SK-N-SH (cell line): Measurements from ENCODE around the gene MTREX. TPM values are rescaled to one million over a fixed set of nuclear protein-coding genes. Genes with fewer than 3 reads are reported as not detected.
A peak's percentile ranks its signal among the peaks of the same experiment; 100 is the strongest.

Experiments used
- CTCF ChIA-PET: fragments of 300-600, 350-600 bp; formaldehyde crosslinking; extraction: SDS; loops from one replicate; lab custom pipeline; 2021; lab: Yijun Ruan, JAX
- POLR2A ChIA-PET: fragments of 350-600 bp; sonication (Branson Sonifier 250); formaldehyde crosslinking; extraction: SDS; loops from one replicate; lab custom pipeline; 2020; ENCODE audit warnings: antibody characterized with exemption, inconsistent platforms; lab: Yijun Ruan, JAX
- DNase-seq: peaks from one replicate; pipeline ENCODE4 v3.0.0; 2012
- H2AFZ ChIP-seq: fragments of 200-600 bp; sonication (generic); 2 replicates; pipeline ENCODE4 v1.8.1; 2016; ENCODE audit warnings: antibody characterized with exemption, mild to moderate bottlenecking, low read depth
- H3F3A ChIP-seq: fragments of 200-600 bp; sonication (generic); replicated peaks from 2 replicates; pipeline ENCODE3; 2016; ENCODE audit warnings: antibody characterized with exemption, mild to moderate bottlenecking; ENCODE audit not compliant: insufficient read depth
- H3K27ac ChIP-seq, 2 experiments: fragments of 200-500 bp in 1 of 2; fragments of 200-600 bp in 1 of 2; sonication (Bioruptor generic) in 1 of 2; sonication (generic), shearing (Covaris generic) in 1 of 2; 2 replicates each; pipeline versions ENCODE4 v1.5.1 to v1.6.1; 2014 to 2016; ENCODE audit warnings: low read depth in 2 of 2, inconsistent platforms in 1 of 2, low read length in 1 of 2, mild to moderate bottlenecking in 1 of 2, mixed read lengths in 1 of 2
- H3K27me3 ChIP-seq: fragments of 200-600 bp; sonication (generic), shearing (Covaris generic); 2 replicates; pipeline ENCODE4 v1.6.1; 2016; ENCODE audit warnings: mixed run types; ENCODE audit not compliant: insufficient read depth
- H3K36me3 ChIP-seq, 2 experiments: fragments of 200-500 bp in 1 of 2; fragments of 200-600 bp in 1 of 2; sonication (Bioruptor generic) in 1 of 2; sonication (generic) in 1 of 2; replicated peaks in 1 of 2; 2 replicates each; pipeline versions ENCODE3 to v1.5.1; 2014 to 2016; ENCODE audit warnings: low read length in 1 of 2, mild to moderate bottlenecking in 1 of 2; ENCODE audit not compliant: insufficient read depth in 2 of 2, control insufficient read depth in 1 of 2
- H3K4me1 ChIP-seq, 2 experiments: fragments of 200-500 bp in 1 of 2; fragments of 200-600 bp in 1 of 2; sonication (Bioruptor generic) in 1 of 2; sonication (generic), shearing (Covaris generic) in 1 of 2; 2 replicates each; pipeline versions ENCODE4 v1.5.1 to v1.6.1; 2014 to 2016; ENCODE audit warnings: low read depth in 1 of 2, low read length in 1 of 2, mixed run types in 1 of 2; ENCODE audit not compliant: insufficient read depth in 2 of 2, control insufficient read depth in 1 of 2
- H3K4me2 ChIP-seq: fragments of 200-600 bp; sonication (generic), shearing (Covaris generic); 2 replicates; pipeline ENCODE4 v1.6.1; 2017; ENCODE audit warnings: mixed run types
- H3K4me3 ChIP-seq, 2 experiments: fragments of 200-500 bp in 1 of 2; fragments of 200-600 bp in 1 of 2; sonication (Bioruptor generic) in 1 of 2; sonication (generic), shearing (Covaris generic) in 1 of 2; 2 replicates each; pipeline versions ENCODE4 v1.5.1 to v1.8.1; 2014 to 2016; ENCODE audit warnings: low read depth in 2 of 2, inconsistent platforms in 1 of 2, low read length in 1 of 2, mild to moderate bottlenecking in 1 of 2, mixed read lengths in 1 of 2, moderate library complexity in 1 of 2
- H3K79me2 ChIP-seq: fragments of 200-600 bp; sonication (generic); 2 replicates; pipeline ENCODE4 v1.8.1; 2017; ENCODE audit warnings: mild to moderate bottlenecking; ENCODE audit not compliant: insufficient read depth
- H3K9ac ChIP-seq: fragments of 200-600 bp; sonication (generic); 2 replicates; pipeline ENCODE4 v1.6.1; 2017; ENCODE audit warnings: mixed run types
- H3K9me2 ChIP-seq: fragments of 200-600 bp; sonication (generic); 2 replicates; pipeline ENCODE4 v1.6.1; 2017; ENCODE audit warnings: mixed run types
- H3K9me3 ChIP-seq: fragments of 200-600 bp; sonication (generic); 2 replicates; pipeline ENCODE4 v1.6.1; 2017; ENCODE audit warnings: mixed run types, mild to moderate bottlenecking, moderate library complexity
- H4K20me1 ChIP-seq: fragments of 200-600 bp; sonication (generic); 2 replicates; pipeline ENCODE4 v1.6.1; 2017; ENCODE audit warnings: mild to moderate bottlenecking, mixed run types; ENCODE audit not compliant: insufficient read depth
- EP300 ChIP-seq, 2 experiments: IDR thresholded peaks; 2 replicates each; pipeline versions ENCODE4 v1.4.0 to v1.6.1; 2012; ENCODE audit warnings: borderline replicate concordance in 1 of 2, low read depth in 1 of 2, low read length in 1 of 2
- FOSL2 ChIP-seq: IDR thresholded peaks from 2 replicates; pipeline ENCODE4 v1.4.0; 2012; ENCODE audit warnings: low read depth, mild to moderate bottlenecking, moderate library complexity, borderline replicate concordance
- FOXM1 ChIP-seq: IDR thresholded peaks from 2 replicates; pipeline ENCODE4 v1.4.0; 2012; ENCODE audit warnings: low read depth, mild to moderate bottlenecking
- MEF2A ChIP-seq: IDR thresholded peaks from 2 replicates; pipeline ENCODE4 v1.4.0; 2012; ENCODE audit warnings: low read depth, borderline replicate concordance
- RFX5 ChIP-seq: IDR thresholded peaks from 2 replicates; pipeline ENCODE4 v1.6.1; 2012; ENCODE audit warnings: mild to moderate bottlenecking, improper control_type of control experiment, low read length
- YY1 ChIP-seq: IDR thresholded peaks from 2 replicates; pipeline ENCODE4 v1.4.0; 2012; ENCODE audit warnings: low read depth, mild to moderate bottlenecking
- WGBS: methylation state at CpG from one replicate; pipeline ENCODE4 v1.1.6; 2017; ENCODE audit warnings: low lambda C conversion rate; 5-methylcytosine and 5-hydroxymethylcytosine counted together
- polyA plus RNA-seq, 3 experiments: library from polyadenylated mRNA; depleted of rRNA; stranded (reverse); fragments of >200 nt; gene quantifications; 2 replicates each; pipeline ENCODE4 v1.2.3, GENCODE V29; 2012
- TF ChIP-seq, protein P1 (sequence below): IDR thresholded peaks from 2 replicates; pipeline ENCODE4 v1.4.0; 2012; ENCODE audit warnings: low read depth, borderline replicate concordance
- TF ChIP-seq, protein P2 (sequence below): fragments of 200-600 bp; sonication (generic); IDR thresholded peaks from 2 replicates; pipeline ENCODE4 v1.6.1; 2017; ENCODE audit warnings: antibody characterized with exemption, mild to moderate bottlenecking, moderate library complexity

The MTREX gene
- polyA plus RNA-seq, 1 of the 3 experiments (the other 2 are of a cell fraction): 11.2 TPM

DNA sequence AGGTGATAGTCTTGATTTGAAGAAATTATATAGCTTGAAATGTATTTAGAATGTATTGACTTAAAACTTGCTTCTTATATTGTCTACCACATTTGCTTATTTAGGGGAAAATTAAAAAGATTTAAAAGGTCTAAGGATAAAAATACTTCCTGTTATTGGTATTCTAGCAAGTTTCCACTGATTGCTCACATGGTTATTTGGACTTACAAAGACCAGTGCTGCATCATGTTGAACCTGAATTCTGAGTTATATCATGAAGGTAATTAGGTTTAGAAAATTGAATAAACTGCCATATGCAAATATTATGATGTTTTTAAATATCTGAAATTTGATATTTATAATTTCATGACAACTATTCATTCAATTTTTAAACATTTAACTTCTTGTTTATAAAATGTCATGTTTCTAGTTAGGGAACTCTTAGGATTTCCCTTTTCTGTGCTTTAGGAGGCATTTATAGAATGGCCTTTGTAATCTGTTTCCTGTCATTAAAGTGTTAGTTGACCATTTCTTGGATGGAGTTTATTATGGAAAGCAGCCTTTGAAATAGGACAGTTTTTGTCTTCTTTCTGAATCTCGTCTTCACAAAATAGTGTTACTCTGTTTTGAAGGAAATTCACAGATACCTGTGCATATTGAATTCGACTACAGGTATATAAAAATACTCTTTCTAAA lies 85.8 kb downstream of the MTREX start:
- Histone ChIP-seq H3K9me2 (no peaks in the 10 kb centered on the region), H3K79me2 (no peaks in the 10 kb centered on the region), H3K9ac (no peak overlapping the region), H3F3A (no peaks in the 10 kb centered on the region), H3K4me2 (no peak overlapping the region), H3K27me3 (no peaks in the 10 kb centered on the region), H3K4me3 (no peak overlapping the region), H3K9me3 (no peaks in the 10 kb centered on the region), H3K27ac (no peak overlapping the region), H2AFZ (no peak overlapping the region), H3K36me3 (peaks cover 49 to 60% of the 10 kb centered on the region in 2 experiments), H3K4me1 (no peaks in the 10 kb centered on the region; a peak in 1 of 4 replicates), H4K20me1 (no peaks in the 10 kb centered on the region)
- 63% methylated on average over 2 of the region's 2 CpGs for WGBS
- ChIA-PET POLR2A (no interaction called here), CTCF (no interaction called here)
- DNase-seq: no peak
- no peak for TF ChIP-seq RFX5
- TF ChIP-seq EP300 (IDR thresholded peaks at IDR 0.05; ENCODE audit: borderline replicate concordance in 1 of 2, low read depth in 1 of 2, low read length in 1 of 2): no peak
- no peak for TF ChIP-seq MEF2A
- TF ChIP-seq, protein P1, sequence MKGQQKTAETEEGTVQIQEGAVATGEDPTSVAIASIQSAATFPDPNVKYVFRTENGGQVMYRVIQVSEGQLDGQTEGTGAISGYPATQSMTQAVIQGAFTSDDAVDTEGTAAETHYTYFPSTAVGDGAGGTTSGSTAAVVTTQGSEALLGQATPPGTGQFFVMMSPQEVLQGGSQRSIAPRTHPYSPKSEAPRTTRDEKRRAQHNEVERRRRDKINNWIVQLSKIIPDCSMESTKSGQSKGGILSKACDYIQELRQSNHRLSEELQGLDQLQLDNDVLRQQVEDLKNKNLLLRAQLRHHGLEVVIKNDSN: no peak
- TF ChIP-seq YY1: no peak
- no peak for TF ChIP-seq FOSL2

- Histone ChIP-seq H3F3A (no peaks in the 10 kb centered on the region), H3K4me1 (no peaks in the 10 kb centered on the region), H3K9me2 (no peaks in the 10 kb centered on the region), H3K27ac (no peak overlapping the region; a peak in 1 of 4 replicates), H3K9ac (no peak overlapping the region), H3K79me2 (no peaks in the 10 kb centered on the region), H3K4me2 (no peak overlapping the region), H3K4me3 (no peak overlapping the region), H2AFZ (no peak overlapping the region), H3K36me3 (peaks cover 54 to 57% of the 10 kb centered on the region in 2 experiments), H4K20me1 (no peaks in the 10 kb centered on the region), H3K27me3 (no peaks in the 10 kb centered on the region), H3K9me3 (no peaks in the 10 kb centered on the region)
- ChIA-PET POLR2A (no interaction called here), CTCF (interaction anchor here (0.6 to 1.2 kb wide), 5 partner anchors 16 to 290 kb away, joined by 3 to 4 read pairs (median 4); no protein-coding TSS in a partner anchor)
- no peak for DNase-seq
- TF ChIP-seq FOSL2 (no peak), FOXM1 (no peak)
- TF ChIP-seq, protein P2, sequence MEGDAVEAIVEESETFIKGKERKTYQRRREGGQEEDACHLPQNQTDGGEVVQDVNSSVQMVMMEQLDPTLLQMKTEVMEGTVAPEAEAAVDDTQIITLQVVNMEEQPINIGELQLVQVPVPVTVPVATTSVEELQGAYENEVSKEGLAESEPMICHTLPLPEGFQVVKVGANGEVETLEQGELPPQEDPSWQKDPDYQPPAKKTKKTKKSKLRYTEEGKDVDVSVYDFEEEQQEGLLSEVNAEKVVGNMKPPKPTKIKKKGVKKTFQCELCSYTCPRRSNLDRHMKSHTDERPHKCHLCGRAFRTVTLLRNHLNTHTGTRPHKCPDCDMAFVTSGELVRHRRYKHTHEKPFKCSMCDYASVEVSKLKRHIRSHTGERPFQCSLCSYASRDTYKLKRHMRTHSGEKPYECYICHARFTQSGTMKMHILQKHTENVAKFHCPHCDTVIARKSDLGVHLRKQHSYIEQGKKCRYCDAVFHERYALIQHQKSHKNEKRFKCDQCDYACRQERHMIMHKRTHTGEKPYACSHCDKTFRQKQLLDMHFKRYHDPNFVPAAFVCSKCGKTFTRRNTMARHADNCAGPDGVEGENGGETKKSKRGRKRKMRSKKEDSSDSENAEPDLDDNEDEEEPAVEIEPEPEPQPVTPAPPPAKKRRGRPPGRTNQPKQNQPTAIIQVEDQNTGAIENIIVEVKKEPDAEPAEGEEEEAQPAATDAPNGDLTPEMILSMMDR: peak; percentile 19; the same call in 1 of the 2 replicates
- 62% methylated on average over 2 of the region's 2 CpGs for WGBS
Measured at GRCh38 chr5:55402199-55402598, 94.4 kb downstream of the MTREX start.
